Sigmoid colon (tissue), 7 donors: ENCODE data around the gene RSBN1L. TPM values are rescaled to one million over a fixed set of nuclear protein-coding genes. Genes with fewer than 3 reads are reported as not detected.

Experiments used
- DNase-seq: peaks from one replicate; pipeline ENCODE4 v3.0.0-alpha.2; 2019
- H3K27ac ChIP-seq, 4 donors: fragments of 200-600 bp; sonication (generic); one replicate each; pipeline ENCODE4 v1.5.1; 2016 to 2019; ENCODE audit warnings: mild to moderate bottlenecking in 1 of 4
- H3K27me3 ChIP-seq, 3 donors: fragments of 200-600 bp; sonication (generic); one replicate each; pipeline ENCODE4 v1.5.1; 2019; ENCODE audit warnings: mild to moderate bottlenecking in 1 of 3
- H3K36me3 ChIP-seq, 4 donors: fragments of 200-600 bp; sonication (generic); one replicate each; pipeline ENCODE4 v1.5.1; 2016 to 2019
- H3K4me1 ChIP-seq, 4 donors: fragments of 200-600 bp; sonication (generic); one replicate each; pipeline ENCODE4 v1.5.1; 2017 to 2019
- H3K4me3 ChIP-seq, 4 donors: fragments of 200-600 bp; sonication (generic); one replicate each; pipeline ENCODE4 v1.5.1; 2017 to 2019; ENCODE audit warnings: mild to moderate bottlenecking in 2 of 4, moderate library complexity in 1 of 4
- H3K9me3 ChIP-seq, 4 donors: fragments of 200-600 bp in 3 of 4; sonication (generic) in 3 of 4; one replicate each; pipeline versions ENCODE4 v1.5.1 to v1.6.1; 2013 to 2019
- CTCF ChIP-seq, 4 experiments: fragments of 450-650 bp in 3 of 4; fragments of 200-600 bp in 1 of 4; IDR thresholded peaks; one replicate each; pipeline ENCODE4 v1.5.1; 2016 to 2019; ENCODE audit warnings: antibody characterized with exemption in 4 of 4, mild to moderate bottlenecking in 3 of 4, moderate library complexity in 2 of 4
- EP300 ChIP-seq, 4 donors: sonication (generic); formaldehyde crosslinking; IDR thresholded peaks; one replicate each; pipeline ENCODE4 v1.6.1; 2017; ENCODE audit warnings: antibody characterized with exemption in 4 of 4
- POLR2A ChIP-seq, 2 donors: fragments of 450-650 bp; IDR thresholded peaks; one replicate each; pipeline ENCODE4 v1.6.1; 2016; ENCODE audit warnings: antibody characterized with exemption in 2 of 2, mild to moderate bottlenecking in 2 of 2, moderate library complexity in 2 of 2
- POLR2AphosphoS5 ChIP-seq, 4 donors: sonication (generic); formaldehyde crosslinking; IDR thresholded peaks; one replicate each; pipeline ENCODE4 v1.6.1; 2017; ENCODE audit warnings: antibody characterized with exemption in 4 of 4
- WGBS, 2 donors: extraction: QIAGEN DNeasy Blood & Tissue Kit; methylation state at CpG; one replicate each; pipeline ENCODE4 v1.1.7; 2013; 5-methylcytosine and 5-hydroxymethylcytosine counted together
- intact Hi-C: fragments of 100-400 bp; cut with DNase I; formaldehyde crosslinking; loops from one replicate; pipeline ENCODE4 v1.15.1; 2023
- polyA plus RNA-seq, 3 donors: library from polyadenylated mRNA; stranded (reverse); fragments of 200-250 nt; gene quantifications; one replicate each; pipeline ENCODE4 v1.2.3, GENCODE V29; 2013
- total RNA-seq, 4 donors: library from RNA; depleted of rRNA; stranded (reverse); fragments of >200 nt; gene quantifications; one replicate each; pipeline ENCODE4 v1.1.0, GENCODE V29; 2016
- donor health status: healthy with polysubstance abuse.
- donor health status: Bipolar disorder and iron deficiency.
- donor health status: healthy.

Gene RSBN1L
- total and polyA plus RNA-seq, 7 donors: 6.0 to 50.4 (median 29.3) TPM

- TF ChIP-seq POLR2AphosphoS5 (IDR thresholded peaks at IDR 0.05) (no peak), CTCF (IDR thresholded peaks at IDR 0.05) (no peak), EP300 (IDR thresholded peaks at IDR 0.05) (no peak), POLR2A (IDR thresholded peaks at IDR 0.05) (no peak)
- H3K4me3 ChIP-seq: no peak overlapping the region
- intact Hi-C loops: no loop called here
- H3K27me3 ChIP-seq: no peaks in the 10 kb centered on the region
- peaks cover 0 to 31% (median 2%) of the 10 kb centered on the region in 4 donors for H3K36me3 ChIP-seq
- no peak overlapping the region for H3K27ac ChIP-seq
- no peaks in the 10 kb centered on the region for H3K9me3 ChIP-seq
- H3K4me1 ChIP-seq: peaks cover 0 to 57% (median 16%) of the 10 kb centered on the region in 4 donors
- DNase-seq: no peak
- WGBS, 2 donors: 64 to 71% methylated on average over 3 of the region's 3 CpGs
Observed at GRCh38 chr7:77765481-77765880, 69.2 kb downstream of the RSBN1L start.

GRCh38 chr7:77765906-77766800 is 69.9 kb downstream of the RSBN1L start:
- intact Hi-C loops: no loop called here
- Histone ChIP-seq H3K27me3 (no peaks in the 10 kb centered on the region), H3K36me3 (peaks cover 0 to 37% (median 2%) of the 10 kb centered on the region in 4 donors), H3K4me3 (no peak overlapping the region), H3K27ac (peak overlapping the region in 1 of 4 donors; percentile 22), H3K9me3 (no peaks in the 10 kb centered on the region), H3K4me1 (peaks cover 0 to 50% (median 12%) of the 10 kb centered on the region in 4 donors)
- WGBS, 2 donors: 43 to 73% methylated on average over 4 of the region's 4 CpGs
- no peak for TF ChIP-seq POLR2A (IDR thresholded peaks at IDR 0.05)
- no peak for TF ChIP-seq CTCF (IDR thresholded peaks at IDR 0.05)
- no peak for DNase-seq

GRCh38 chr7:77766801-77767605 is 70.7 kb downstream of the RSBN1L start:
- TF ChIP-seq POLR2A (IDR thresholded peaks at IDR 0.05) (no peak), POLR2AphosphoS5 (IDR thresholded peaks at IDR 0.05) (no peak), CTCF (IDR thresholded peaks at IDR 0.05) (no peak), EP300 (IDR thresholded peaks at IDR 0.05) (no peak)
- no peak overlapping the region for H3K27ac ChIP-seq
- WGBS, 2 donors: 81 to 92% methylated on average over 6 of the region's 6 CpGs
- no peaks in the 10 kb centered on the region for H3K27me3 ChIP-seq
- H3K4me1 ChIP-seq: peaks cover 0 to 42% (median 11%) of the 10 kb centered on the region in 4 donors
- intact Hi-C loops: no loop called here
- no peak overlapping the region for H3K4me3 ChIP-seq
- H3K9me3 ChIP-seq: no peaks in the 10 kb centered on the region
- peaks cover 0 to 38% (median 2%) of the 10 kb centered on the region in 4 donors for H3K36me3 ChIP-seq
- DNase-seq: no peak

- intact Hi-C loops: no loop called here
- peaks cover 0 to 13% (median 8%) of the 10 kb centered on the region in 4 donors for H3K4me1 ChIP-seq
- DNase-seq: no peak
- H3K27ac ChIP-seq: no peak overlapping the region
- no peaks in the 10 kb centered on the region for H3K27me3 ChIP-seq
- H3K36me3 ChIP-seq: peaks cover 0 to 71% (median 14%) of the 10 kb centered on the region in 4 donors
- no peak for TF ChIP-seq POLR2AphosphoS5 (IDR thresholded peaks at IDR 0.05)
- no peak for TF ChIP-seq POLR2A (IDR thresholded peaks at IDR 0.05)
- no peak for TF ChIP-seq CTCF (IDR thresholded peaks at IDR 0.05)
- TF ChIP-seq EP300 (IDR thresholded peaks at IDR 0.05): no peak
- WGBS, 2 donors: 85 to 88% methylated on average over 8 of the region's 8 CpGs
- H3K9me3 ChIP-seq: no peaks in the 10 kb centered on the region
- H3K4me3 ChIP-seq: no peak overlapping the region
Observed at GRCh38 chr7:77770316-77770715, 74.1 kb downstream of the RSBN1L start.
